Endometrial microvascular endothelial cells (primary cell): ENCODE measurements around the gene SYTL3. TPM values are rescaled to one million over a fixed set of nuclear protein-coding genes. Genes with fewer than 3 reads are reported as not detected.
"Not testable (repeated sequence)": the region's sequence is repeated elsewhere in the genome, so short reads cannot be mapped to it uniquely, and the experiment has no call there.

Experiments used
- in situ Hi-C: cut with HindIII; loops from 2 replicates; pipeline ENCODE4 v1.10.0; 2017; ENCODE audit warnings: low sequenced_read_pairs, low pct_unique_long_range_greater_than_20kb; ENCODE audit errors: inconsistent ontology term
- total RNA-seq: library from RNA; depleted of rRNA; stranded (reverse); fragments of >200 nt; gene quantifications from one replicate; pipeline ENCODE4 v1.2.3, GENCODE V29; 2015; ENCODE audit errors: inconsistent ontology term

The SYTL3 gene
- total RNA-seq, 1 donor from 2014 or later = 7.3 TPM

GRCh38 chr6:158654960-158655489, 5.2 kb downstream of the SYTL3 start:
- in situ Hi-C loops = no loop called here

GRCh38 chr6:158655569-158656450, 6.0 kb downstream of the SYTL3 start:
- in situ Hi-C loops = no loop called here

GRCh38 chr6:158656986-158657385, 7.1 kb downstream of the SYTL3 start:
- in situ Hi-C loops = not testable (repeated sequence)

GRCh38 chr6:158660333-158660754, 10.5 kb downstream of the SYTL3 start:
- in situ Hi-C loops = no loop called here

GRCh38 chr6:158661156-158661685, 11.4 kb downstream of the SYTL3 start:
- in situ Hi-C loops = no loop called here

- in situ Hi-C loops = no loop called here
Observed at GRCh38 chr6:158662607-158662953, 12.7 kb downstream of the SYTL3 start.

GRCh38 chr6:158662954-158663624, 13.2 kb downstream of the SYTL3 start:
- in situ Hi-C loops = no loop called here

GRCh38 chr6:158663625-158664165, 13.8 kb downstream of the SYTL3 start:
- in situ Hi-C loops = no loop called here

- in situ Hi-C loops = no loop called here
Observed at GRCh38 chr6:158665332-158665731, 15.5 kb downstream of the SYTL3 start.

GRCh38 chr6:158666628-158667359, 16.9 kb downstream of the SYTL3 start:
- in situ Hi-C loops = no loop called here

- in situ Hi-C loops = no loop called here
Observed at GRCh38 chr6:158667360-158667981, 17.6 kb downstream of the SYTL3 start.

- in situ Hi-C loops = no loop called here
Observed at GRCh38 chr6:158668707-158669103, 18.9 kb downstream of the SYTL3 start.

- in situ Hi-C loops = no loop called here
Observed at GRCh38 chr6:158669145-158670035, 19.5 kb downstream of the SYTL3 start.

GRCh38 chr6:158672119-158672518, 22.3 kb downstream of the SYTL3 start:
- in situ Hi-C loops = not testable (repeated sequence)

- in situ Hi-C loops = no loop called here
Observed at GRCh38 chr6:158672726-158673125, 22.9 kb downstream of the SYTL3 start.

GRCh38 chr6:158674342-158675131, 24.7 kb downstream of the SYTL3 start:
- in situ Hi-C loops = no loop called here

- in situ Hi-C loops = not testable (repeated sequence)
Observed at GRCh38 chr6:158677094-158677493, 27.2 kb downstream of the SYTL3 start.
